ENCODE data around the gene SPPL3. TPM values are rescaled to one million over a fixed set of nuclear protein-coding genes. Genes with fewer than 3 reads are reported as not detected.
"Not testable (repeated sequence)": the region's sequence is repeated elsewhere in the genome, so short reads cannot be mapped to it uniquely, and the experiment has no call there.

SPPL3 gene
- total RNA-seq, result 10 to 100 TPM; 16.8 to 28.7 (median 22.7) TPM

DNA sequence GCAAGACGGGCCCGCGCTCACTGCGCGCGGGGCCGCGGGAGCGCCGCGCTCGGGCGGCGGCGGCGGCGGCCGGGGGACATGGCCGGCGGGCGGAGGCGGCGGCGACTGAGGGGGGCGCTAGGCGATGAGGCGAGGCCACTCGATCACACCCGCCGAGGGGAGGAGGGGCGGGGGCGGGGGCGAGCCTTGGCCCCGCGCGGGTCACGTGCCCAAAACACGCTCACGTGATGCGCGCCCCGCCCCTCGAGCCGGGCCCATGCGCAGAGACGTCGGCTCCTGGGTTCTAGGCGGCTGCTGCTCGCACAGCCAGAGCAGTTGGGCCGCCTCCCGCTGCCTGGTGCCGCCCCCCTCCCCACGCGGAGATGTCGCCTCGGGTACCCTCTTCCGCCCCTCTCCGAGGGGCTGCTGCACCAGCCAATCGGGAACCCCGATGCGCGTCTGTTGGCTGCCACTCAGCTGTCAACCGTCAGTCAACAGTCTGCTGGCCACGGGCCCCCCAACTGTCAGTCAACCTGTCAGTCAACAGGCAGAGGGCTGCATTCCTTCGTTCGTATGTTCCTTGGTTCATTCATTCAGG lies at the start of gene SPPL3:
Gene SPPL3, minus strand, starts transcription at position 162 of the 577 bp plus-strand sequence. CDS start 491 bp downstream, outside the sequence.
- DNase-seq (ENCODE audit: low spot score) (peak; percentile 84), ATAC-seq (ENCODE audit: low FRiP score) (peak; percentile 88)
- no peak for TF ChIP-seq CTCF (IDR thresholded peaks at IDR 0.05)

DNA sequence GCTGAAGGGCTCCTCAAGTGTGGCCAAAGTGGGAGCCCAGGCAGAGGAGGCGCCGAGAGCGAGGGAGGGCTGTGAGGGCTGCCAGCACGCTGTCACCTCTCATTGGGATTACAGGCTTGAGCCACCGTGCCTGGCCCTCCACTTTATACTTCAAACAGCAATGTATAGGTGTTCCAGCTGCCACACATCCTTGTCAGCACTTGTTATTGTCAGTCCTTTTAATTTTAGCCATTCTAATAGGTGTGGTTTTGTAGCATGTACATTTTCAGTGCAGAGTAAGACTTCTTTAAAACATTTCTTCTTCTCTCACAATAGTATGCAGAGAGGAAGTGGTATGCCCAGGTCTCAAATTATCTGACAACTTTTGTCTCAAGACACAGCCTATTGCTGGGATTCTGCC lies 46.6 kb upstream of the SPPL3 start:
- no peak for TF ChIP-seq CTCF (IDR thresholded peaks at IDR 0.05)
- ATAC-seq (ENCODE audit: low FRiP score), result no peak

GRCh38 chr12:120950260-120950799 lies 46.2 kb upstream of the SPPL3 start:
- DNase-seq (ENCODE audit: low spot score); ATAC-seq (ENCODE audit: low FRiP score): not testable (repeated sequence)

More for the DNA sequence above, 46.6 kb upstream of the SPPL3 start:
- no peak for DNase-seq (ENCODE audit: low spot score)

DNA sequence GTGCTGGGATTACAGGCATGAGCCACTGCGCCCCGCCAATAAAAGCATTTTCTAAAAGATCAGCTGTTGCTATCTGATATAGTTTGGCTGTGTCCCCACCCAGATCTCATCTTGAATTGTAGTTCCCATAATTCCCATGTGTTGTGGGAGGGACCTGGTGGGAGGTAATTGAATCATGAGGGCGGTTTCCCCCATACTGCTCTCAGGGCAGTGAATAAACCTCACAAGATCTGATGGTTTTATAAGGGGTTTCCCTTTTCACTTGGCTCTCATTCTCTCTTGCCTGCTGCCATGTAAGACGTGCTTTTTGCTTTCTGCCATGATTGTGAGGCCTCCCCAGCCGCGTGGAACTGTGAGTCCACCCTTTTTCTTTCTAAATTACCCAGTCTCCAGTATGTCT lies 41.4 kb upstream of the SPPL3 start:
- not testable (repeated sequence) for DNase-seq (ENCODE audit: low spot score); ATAC-seq (ENCODE audit: low FRiP score)

GRCh38 chr12:120944645-120945217 lies 40.6 kb upstream of the SPPL3 start:
- TF ChIP-seq CTCF (IDR thresholded peaks at IDR 0.05), result no peak
- DNase-seq (ENCODE audit: low spot score) (peak; percentile 54), ATAC-seq (ENCODE audit: low FRiP score) (no peak)

DNA sequence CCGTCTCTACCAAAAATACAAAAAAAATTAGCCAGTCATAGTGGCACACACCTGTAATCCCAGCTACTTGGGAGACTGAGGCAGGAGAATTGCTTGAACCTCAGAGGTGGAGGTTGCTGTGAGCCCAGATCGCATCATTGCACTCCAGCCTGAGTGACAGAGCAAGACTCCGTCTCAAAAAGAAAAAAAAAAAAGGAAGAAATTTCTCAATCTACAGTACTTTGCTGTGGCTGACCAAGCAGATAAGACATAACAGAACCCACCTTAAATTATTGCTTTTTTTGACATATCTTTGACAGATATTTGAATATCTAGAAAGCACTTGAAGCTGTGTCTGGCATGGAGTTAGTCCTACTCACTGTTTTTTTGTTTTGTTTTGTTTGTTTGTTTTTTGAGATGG lies 39.3 kb upstream of the SPPL3 start:
- no peak for TF ChIP-seq CTCF (IDR thresholded peaks at IDR 0.05)
- ATAC-seq (ENCODE audit: low FRiP score), result no peak

GRCh38 chr12:120941846-120942405 lies 37.8 kb upstream of the SPPL3 start:
- DNase-seq (ENCODE audit: low spot score), result no peak
- ATAC-seq (ENCODE audit: low FRiP score), result no peak
- no peak for TF ChIP-seq CTCF (IDR thresholded peaks at IDR 0.05)

More for the DNA sequence above, 39.3 kb upstream of the SPPL3 start:
- DNase-seq (ENCODE audit: low spot score), result no peak

GRCh38 chr12:120941412-120941811 lies 37.3 kb upstream of the SPPL3 start:
- no peak for TF ChIP-seq CTCF (IDR thresholded peaks at IDR 0.05)
- DNase-seq (ENCODE audit: low spot score) (no peak), ATAC-seq (ENCODE audit: low FRiP score) (no peak)
